WERI-Rb-1 (cell line): ENCODE data around the gene UPK3A.
A peak's percentile ranks its signal among the peaks of the same experiment; 100 is the strongest.

ENCODE experiments used
- DNase-seq: peaks from one replicate; pipeline ENCODE4 v3.0.0-alpha.2; 2020
- H3K27ac ChIP-seq: fragments of 250-450 bp; sonication (Bioruptor Pico); 2 replicates; pipeline ENCODE4 v1.5.1; 2020; ENCODE audit warnings: mild to moderate bottlenecking, moderate library complexity
- H3K27me3 ChIP-seq: fragments of 250-450 bp; sonication (Bioruptor Pico); 2 replicates; pipeline ENCODE4 v1.5.1; 2021; ENCODE audit warnings: mild to moderate bottlenecking, low read depth, moderate library complexity; ENCODE audit not compliant: insufficient read depth, severe bottlenecking
- H3K36me3 ChIP-seq: fragments of 250-450 bp; sonication (Bioruptor Pico); 2 replicates; pipeline ENCODE4 v1.5.1; 2020; ENCODE audit warnings: mild to moderate bottlenecking, moderate library complexity
- H3K4me3 ChIP-seq: 2 replicates; pipeline ENCODE4 v1.5.1; 2011; ENCODE audit warnings: low read depth, mild to moderate bottlenecking, control low read depth, low read length
- H3K9me3 ChIP-seq: fragments of 250-450 bp; sonication (Bioruptor Pico); 2 replicates; pipeline ENCODE4 v1.5.1; 2021; ENCODE audit warnings: mild to moderate bottlenecking, moderate library complexity; ENCODE audit not compliant: severe bottlenecking
- CTCF ChIP-seq: IDR thresholded peaks from 2 replicates; pipeline ENCODE4 v1.5.1; 2011; ENCODE audit warnings: low read depth, mild to moderate bottlenecking, control low read depth, inconsistent platforms, low read length

UPK3A gene

GRCh38 chr22:45238957-45239680 is 45.6 kb upstream of the UPK3A start:
- DNase-seq: no peak
- no peaks in the 10 kb centered on the region; the same call in 1 of the 2 replicates for H3K36me3 ChIP-seq
- TF ChIP-seq CTCF: no peak
- no peak overlapping the region for H3K4me3 ChIP-seq
- no peaks in the 10 kb centered on the region for H3K9me3 ChIP-seq
- H3K27ac ChIP-seq: no peak overlapping the region
- no peaks in the 10 kb centered on the region for H3K27me3 ChIP-seq

- TF ChIP-seq CTCF: no peak
- no peaks in the 10 kb centered on the region for H3K9me3 ChIP-seq
- H3K27me3 ChIP-seq: no peaks in the 10 kb centered on the region
- no peaks in the 10 kb centered on the region; the same call in 1 of the 2 replicates for H3K36me3 ChIP-seq
- H3K4me3 ChIP-seq: peak overlapping the region; percentile 69
- no peak overlapping the region for H3K27ac ChIP-seq
- DNase-seq: no peak
Observed at GRCh38 chr22:45239681-45240051, 45.1 kb upstream of the UPK3A start.

- H3K4me3 ChIP-seq: peak overlapping the region; percentile 69
- no peak for TF ChIP-seq CTCF
Observed at GRCh38 chr22:45240104-45240809, 44.5 kb upstream of the UPK3A start.

GRCh38 chr22:45240810-45241631 is 43.7 kb upstream of the UPK3A start, which contains the start of gene KIAA0930:
KIAA0930 (minus strand) TSS chr22:45240894; CDS start chr22:45240703, 191 bp downstream.
- H3K27ac ChIP-seq: no peak within 1 kb of the TSS
- no peaks in the 10 kb centered on the region; the same call in 1 of the 2 replicates for H3K36me3 ChIP-seq
- peak; percentile 66 for DNase-seq

More at GRCh38 chr22:45240104-45240809, 44.5 kb upstream of the UPK3A start:
- no peak for DNase-seq
- Histone ChIP-seq H3K36me3 (no peaks in the 10 kb centered on the region; the same call in 1 of the 2 replicates), H3K27me3 (no peaks in the 10 kb centered on the region), H3K27ac (no peak overlapping the region), H3K9me3 (no peaks in the 10 kb centered on the region)

More at GRCh38 chr22:45240810-45241631, 43.7 kb upstream of the UPK3A start, which contains the start of gene KIAA0930:
- no peaks in the 10 kb centered on the region for H3K27me3 ChIP-seq
- no peaks in the 10 kb centered on the region for H3K9me3 ChIP-seq
- peak within 1 kb of the TSS; percentile 69 for H3K4me3 ChIP-seq
- no peak for TF ChIP-seq CTCF
